GM08714 (cell line): ENCODE measurements around the gene SLC9A5.

Experiments
- H3K4me3 ChIP-seq: fragments of 200-500 bp; sonication (Bioruptor generic); 2 replicates; pipeline ENCODE4 v1.5.1; 2014; ENCODE audit warnings: mild to moderate bottlenecking, low read length, inconsistent platforms
- ZNF274 ChIP-seq: IDR thresholded peaks from 2 replicates; pipeline ENCODE4 v1.6.1; 2012; ENCODE audit warnings: mild to moderate bottlenecking, low read depth, low read length

Gene SLC9A5

DNA sequence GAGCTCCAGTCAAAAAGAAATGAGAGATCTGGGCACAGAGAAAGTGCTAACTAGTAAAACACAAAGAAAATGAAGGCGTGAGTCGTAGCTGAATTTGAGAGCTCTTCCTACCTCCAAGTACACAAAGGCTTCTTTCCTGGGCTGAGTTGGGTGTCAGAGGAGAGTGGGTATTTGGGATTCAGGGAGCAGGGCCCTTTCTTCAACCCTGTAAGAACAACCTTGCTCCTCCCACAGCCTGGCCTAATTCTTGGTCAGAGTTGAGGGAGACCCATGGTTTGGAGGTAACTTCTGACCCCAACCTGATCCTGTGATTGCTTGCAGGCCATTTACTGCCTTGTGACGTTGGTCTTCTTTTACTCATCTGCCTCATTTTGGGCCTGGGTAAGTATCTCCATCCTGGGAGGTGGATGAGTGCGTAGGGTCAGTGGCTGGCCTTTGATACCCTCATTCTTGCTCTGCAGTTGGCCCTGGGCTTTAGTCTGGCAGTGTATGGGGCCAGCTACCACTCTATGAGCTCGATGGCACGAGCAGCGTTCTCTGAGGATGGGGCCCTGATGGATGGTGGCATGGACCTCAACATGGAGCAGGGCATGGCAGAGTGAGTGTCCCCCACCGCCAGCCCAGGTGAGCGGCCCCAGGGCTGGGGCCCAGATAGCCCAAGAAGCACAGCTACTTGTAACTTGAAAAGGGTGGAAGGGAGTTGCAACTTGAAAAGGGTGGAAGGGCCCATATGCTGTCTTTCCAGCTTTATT is 20.6 kb upstream of the SLC9A5 start:
- peak overlapping the region; percentile 90 for H3K4me3 ChIP-seq
- no peak for TF ChIP-seq ZNF274

DNA sequence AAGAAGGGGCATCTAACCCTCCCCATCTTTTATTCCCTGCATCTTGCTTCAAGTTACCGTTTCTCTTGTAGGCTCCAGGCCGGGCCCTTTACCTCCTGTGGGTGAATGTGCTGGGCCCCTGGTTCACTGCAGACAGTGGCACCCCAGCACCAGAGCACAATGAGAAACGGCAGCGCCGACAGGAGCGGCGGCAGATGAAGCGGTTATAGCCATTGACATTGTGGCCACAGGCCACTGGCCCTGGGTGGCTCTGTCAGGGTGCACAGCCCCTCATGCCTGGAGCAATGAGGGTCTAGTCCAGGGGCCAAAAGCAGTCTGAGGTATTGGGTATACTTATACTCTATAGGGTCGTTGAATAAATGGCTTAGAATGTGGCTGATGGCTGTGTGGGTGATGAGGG is 19.9 kb upstream of the SLC9A5 start:
- TF ChIP-seq ZNF274 = no peak
- H3K4me3 ChIP-seq = no peak overlapping the region

DNA sequence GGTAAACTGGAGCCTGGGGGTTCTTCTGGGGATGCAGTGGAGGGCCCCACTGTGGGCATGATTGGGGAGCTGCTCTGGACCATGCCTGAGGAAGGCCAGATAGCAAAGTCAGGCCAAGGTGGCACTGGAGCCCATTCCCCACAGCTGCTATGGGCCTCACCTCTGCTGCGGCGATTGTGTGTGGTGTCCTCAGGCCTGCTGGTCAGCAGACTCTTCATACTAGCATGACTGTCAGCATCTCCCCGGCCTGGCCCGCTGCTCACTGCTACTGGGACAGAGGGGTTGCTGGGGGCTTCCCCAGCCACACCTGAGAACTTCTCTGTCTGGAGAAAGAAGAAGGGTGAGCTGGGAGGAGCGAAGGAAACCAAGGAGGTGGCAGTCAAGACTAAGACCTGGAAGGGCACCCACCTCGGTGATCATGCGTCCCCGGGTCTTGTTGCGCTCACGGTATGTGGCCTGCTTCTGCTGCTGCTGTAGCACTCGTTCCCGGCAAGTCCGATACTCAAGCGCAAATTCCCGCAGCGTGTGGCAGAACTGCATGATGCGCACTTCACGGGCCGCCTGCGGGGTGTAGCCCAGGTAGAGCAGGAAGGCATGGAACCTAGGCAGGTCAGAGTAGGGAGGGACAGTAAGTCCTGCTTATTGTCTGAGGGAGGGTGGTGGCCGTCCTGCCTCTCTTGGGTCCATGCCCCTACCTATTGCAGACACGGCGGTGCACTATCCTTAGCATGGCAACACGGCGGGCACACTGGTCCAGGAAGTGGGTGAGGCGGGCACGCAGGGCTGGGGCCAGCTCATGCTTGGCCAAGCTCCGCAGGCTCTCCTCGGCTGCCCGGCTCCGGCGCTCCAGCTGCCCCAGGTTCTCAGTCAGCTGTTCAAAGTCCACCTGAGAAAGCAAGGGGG is 18.6 kb upstream of the SLC9A5 start:
- no peak overlapping the region for H3K4me3 ChIP-seq
- no peak for TF ChIP-seq ZNF274

DNA sequence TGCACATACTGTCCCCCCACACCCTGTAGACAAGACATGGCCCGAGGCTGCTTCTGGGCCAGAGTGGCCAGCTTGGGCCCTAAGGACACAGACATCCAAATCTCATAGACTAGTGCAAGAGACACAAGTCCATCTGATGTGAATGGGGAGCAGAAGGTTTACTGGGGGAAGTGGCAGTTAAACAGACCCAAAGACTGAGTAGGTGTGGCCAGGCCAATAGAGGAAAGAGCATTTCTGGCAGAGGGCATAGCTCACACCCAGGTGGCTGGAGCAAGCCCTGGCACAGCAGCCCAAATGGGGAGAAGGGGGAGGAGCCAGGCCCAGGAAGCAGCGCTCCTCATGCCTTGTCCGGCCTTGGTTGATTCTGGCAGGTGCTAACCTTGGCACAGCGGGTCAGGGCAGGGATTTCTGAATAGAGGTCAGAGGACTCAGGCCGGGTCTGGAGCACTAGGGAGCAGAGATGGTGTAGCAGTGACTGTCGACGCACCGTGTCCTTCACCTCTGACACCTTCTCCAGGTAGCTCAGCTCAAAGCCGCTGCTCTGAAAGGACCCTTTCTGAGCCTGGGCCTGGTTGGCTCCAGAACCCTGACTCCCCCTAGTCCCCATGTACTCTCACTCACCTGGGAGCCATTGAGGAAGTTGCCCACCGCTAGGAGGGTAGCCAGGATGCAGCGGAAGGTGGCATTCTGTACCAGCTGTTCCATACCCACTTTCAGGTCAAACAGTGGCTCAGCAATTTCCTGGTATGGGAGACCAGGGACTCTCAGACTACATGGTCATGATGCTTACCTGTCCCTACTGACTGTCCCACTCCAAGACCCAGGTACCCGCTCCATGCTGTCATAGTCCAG is 17.7 kb upstream of the SLC9A5 start:
- H3K4me3 ChIP-seq = no peak overlapping the region
- no peak for TF ChIP-seq ZNF274

DNA sequence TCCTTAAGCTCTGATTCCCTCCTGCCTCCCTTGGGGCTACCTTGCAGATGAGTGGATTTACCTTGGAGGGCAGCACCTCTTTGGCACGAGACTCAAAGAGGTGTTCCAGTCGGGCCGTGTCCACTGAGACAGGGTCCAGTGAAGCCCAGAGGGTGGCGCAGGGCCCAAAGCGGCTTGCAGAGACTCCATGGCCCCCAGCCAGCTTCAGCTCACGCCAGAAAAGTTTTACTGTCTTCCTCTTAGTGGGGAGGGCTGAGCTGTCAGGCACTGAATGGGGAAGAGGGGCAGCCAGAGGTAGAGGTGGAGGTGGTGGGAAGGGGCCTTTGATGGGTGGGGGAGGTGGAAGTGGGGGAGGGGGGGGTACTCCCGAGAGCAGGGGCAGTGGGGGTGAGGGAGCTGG is 15.2 kb upstream of the SLC9A5 start:
- no peak for TF ChIP-seq ZNF274

GRCh38 chr16:67234180-67234597 is 14.6 kb upstream of the SLC9A5 start:
- no peak for TF ChIP-seq ZNF274
- no peak overlapping the region for H3K4me3 ChIP-seq

More for the DNA sequence above, 15.2 kb upstream of the SLC9A5 start:
- no peak overlapping the region for H3K4me3 ChIP-seq

GRCh38 chr16:67235816-67236562 is 12.8 kb upstream of the SLC9A5 start:
- TF ChIP-seq ZNF274 = no peak
- no peak overlapping the region for H3K4me3 ChIP-seq

DNA sequence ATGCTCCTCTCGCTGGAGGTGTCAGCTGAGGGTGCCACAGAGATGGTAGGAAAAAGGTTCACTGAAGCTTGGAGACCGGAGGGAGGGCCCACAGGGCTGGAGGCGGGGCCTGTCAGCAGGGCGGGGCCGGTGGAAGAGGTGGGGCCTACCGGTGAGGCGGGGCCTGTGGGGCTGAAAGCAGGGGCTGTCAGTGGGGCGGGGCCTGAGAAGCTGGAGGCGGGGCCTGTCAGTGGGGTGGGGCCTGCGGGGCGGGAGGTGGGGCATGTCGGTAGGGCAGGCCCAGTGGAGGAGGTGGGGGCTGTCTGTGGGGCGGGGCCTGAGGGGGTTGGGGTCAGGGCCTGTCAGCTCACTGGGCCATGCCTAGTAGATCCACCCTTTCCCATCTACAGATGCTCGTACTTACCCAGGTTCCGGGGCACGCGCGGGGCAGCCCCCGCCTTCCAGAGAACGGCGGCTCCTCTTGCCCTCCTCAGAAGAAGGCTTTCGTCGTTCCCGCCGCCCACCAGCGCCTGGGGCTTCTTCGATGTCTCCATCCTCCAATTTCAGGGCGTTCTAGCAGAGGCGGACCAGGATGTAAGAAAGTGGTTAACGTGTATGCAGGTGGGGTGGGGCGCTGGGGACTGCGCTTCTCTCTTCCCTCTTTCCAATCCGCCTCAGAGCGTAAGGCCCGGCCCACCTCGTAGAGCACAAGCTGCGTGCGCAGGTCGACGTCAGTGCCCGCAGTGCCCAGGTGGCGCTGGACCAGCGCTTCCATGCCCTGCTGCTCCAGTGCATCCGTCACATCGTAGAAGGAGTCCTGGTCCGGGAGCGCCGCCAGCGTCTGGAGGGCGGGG is 12.0 kb upstream of the SLC9A5 start:
- TF ChIP-seq ZNF274 = no peak
- no peak overlapping the region for H3K4me3 ChIP-seq

DNA sequence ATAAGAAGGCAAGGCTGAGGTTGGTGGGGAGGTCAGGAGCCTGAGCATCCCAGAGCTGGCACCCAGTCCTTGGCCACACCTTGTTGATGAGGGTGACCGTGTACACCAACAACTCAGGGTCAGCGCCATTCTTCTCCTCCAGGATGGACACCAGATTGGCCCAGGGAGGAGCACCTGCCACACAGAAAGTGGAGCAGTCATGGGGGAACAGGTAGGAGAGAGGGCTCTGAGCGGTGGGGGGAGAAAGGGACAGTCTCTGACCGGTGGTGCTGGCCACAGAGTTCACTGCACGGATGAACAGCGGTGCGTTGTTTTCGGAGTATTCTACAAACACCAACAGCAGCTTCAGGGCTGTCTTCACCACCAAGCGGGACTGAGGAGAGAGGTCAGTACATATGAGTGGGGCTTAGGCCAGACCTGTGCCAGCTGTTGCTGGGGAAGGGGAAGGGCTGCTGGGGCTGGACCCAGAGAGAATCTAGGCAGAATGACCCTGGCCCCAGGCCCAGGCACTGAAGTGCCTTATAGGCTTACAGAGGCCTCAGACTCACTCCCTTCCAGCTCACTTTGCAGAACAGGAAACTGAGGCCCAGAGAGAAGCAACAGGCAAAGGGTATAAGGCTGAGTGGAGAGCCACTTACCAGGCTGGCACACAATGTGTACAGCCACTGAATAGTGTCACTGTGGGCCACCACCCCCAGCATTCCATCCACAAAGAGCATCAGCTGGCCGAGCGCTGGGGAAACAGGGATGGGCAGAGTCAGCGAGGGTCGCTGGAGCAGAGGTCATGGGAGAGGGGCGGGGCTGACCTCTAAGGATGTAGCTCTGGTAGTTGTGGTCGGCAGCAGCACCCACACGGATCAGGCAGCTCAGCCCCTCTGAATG is 11.1 kb upstream of the SLC9A5 start:
- no peak overlapping the region for H3K4me3 ChIP-seq
- TF ChIP-seq ZNF274 = no peak

- TF ChIP-seq ZNF274 = no peak
- H3K4me3 ChIP-seq = no peak overlapping the region
These were observed 10.6 kb upstream of the SLC9A5 start for GRCh38 chr16:67238278-67238575.

DNA sequence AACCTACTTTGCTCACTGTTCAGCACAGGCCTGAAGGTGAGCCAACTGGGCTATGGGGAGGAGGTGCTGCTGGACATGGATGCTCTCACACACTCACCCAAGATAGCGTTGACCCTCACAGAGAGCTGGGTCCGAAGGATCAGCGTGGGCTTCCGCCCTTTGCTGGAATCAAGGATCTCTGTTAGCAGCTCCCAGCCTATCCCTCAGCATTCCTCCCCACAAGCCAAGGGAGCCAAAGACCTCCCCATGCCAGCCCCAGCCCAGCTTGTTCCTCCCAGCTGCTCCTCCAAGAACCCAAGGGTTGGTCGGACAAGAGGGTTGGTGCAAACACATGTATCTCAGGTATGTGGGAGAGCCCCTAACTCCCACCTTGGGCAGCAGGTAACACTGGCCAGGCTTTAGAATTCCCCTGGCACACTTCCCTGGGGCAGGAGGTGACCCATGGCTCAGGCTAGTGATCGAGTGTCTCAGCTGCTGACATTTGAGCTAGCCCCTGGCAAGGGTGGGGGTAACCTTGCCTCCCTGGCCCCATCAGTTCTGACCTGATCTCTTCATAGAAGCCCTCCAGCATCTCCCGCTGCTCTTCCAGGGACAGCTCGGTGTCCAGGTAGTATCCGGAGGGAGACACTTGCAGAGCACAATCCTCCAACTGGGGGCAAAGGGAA is 9.8 kb upstream of the SLC9A5 start:
- TF ChIP-seq ZNF274 = no peak

More for the DNA sequence above, 9.8 kb upstream of the SLC9A5 start:
- H3K4me3 ChIP-seq = no peak overlapping the region
